Measurements from ENCODE around the gene NTSR1. TPM values are rescaled to one million over a fixed set of nuclear protein-coding genes. Genes with fewer than 3 reads are reported as not detected.

Gene NTSR1
- total and polyA plus RNA-seq, 2 experiments from 2014 or later: not detected

DNA sequence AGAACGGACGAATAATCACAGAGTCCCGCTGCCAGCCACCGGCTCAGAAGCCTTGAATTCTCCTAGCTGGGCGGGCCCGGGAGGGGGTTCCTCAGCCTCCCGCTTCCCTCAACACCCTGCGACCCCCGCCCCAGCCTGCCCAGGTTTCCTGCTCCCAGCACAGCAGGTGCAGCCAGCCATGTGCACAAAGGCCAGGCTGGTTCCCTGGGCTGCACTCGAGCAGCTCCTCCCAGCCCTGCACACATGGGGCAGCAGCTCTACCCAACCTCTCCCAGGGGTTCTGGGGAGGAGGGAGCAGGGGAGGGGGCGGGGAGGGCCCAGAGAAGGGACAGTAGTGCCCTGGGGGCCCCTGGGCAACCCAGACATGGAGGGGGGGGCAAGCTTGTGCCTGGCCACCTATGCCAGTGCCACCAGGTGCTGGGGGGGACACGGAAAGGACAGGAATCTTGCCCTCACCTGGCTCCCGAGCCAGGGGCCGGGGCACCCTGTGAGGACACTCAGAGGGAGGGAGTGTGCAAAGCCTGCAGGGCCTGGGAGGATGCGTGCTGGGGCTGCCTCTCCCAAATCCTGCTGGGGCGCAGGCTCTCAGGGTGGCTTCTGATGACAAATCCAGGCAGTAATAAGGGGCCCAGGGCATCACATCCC lies 1.2 kb upstream of the NTSR1 start:
- no peak overlapping the region for H3K9ac ChIP-seq
- TF ChIP-seq EZH2phosphoT487 (IDR thresholded peaks at IDR 0.05; ENCODE audit: insufficient read depth, low read depth) (no peak), EZH2 (IDR thresholded peaks at IDR 0.05; ENCODE audit: insufficient read depth, poor library complexity, severe bottlenecking) (no peak)
- DNase-seq: no peak
- no peak overlapping the region for H3K4me3 ChIP-seq
- peaks cover 16% of the 10 kb centered on the region for H3F3A ChIP-seq (ENCODE audit: insufficient read depth)
- H3K9me3 ChIP-seq (ENCODE audit: low read depth): no peaks in the 10 kb centered on the region
- peaks cover 18% of the 10 kb centered on the region for H3K27me3 ChIP-seq (replicated peaks; ENCODE audit: insufficient read depth)
- H3K27ac ChIP-seq: no peak overlapping the region
- H2AFZ ChIP-seq: no peak overlapping the region
- H3K79me2 ChIP-seq (ENCODE audit: insufficient read depth): no peaks in the 10 kb centered on the region
- peaks cover 21% of the 10 kb centered on the region for H3K4me1 ChIP-seq (ENCODE audit: insufficient read depth)
- H3K4me2 ChIP-seq (ENCODE audit: unreplicated experiment): no peak overlapping the region
- H4K20me1 ChIP-seq (ENCODE audit: insufficient read depth): no peaks in the 10 kb centered on the region
- H3K9me2 ChIP-seq (ENCODE audit: insufficient read depth): no peaks in the 10 kb centered on the region
- in situ Hi-C loops (cut with MboI): no loop called here
- no peaks in the 10 kb centered on the region for H3K36me3 ChIP-seq (ENCODE audit: low read depth)
- WGBS, 2 experiments (ENCODE audit: low coverage in 1 of 2, low lambda C conversion rate in 2 of 2, missing lambda C conversion rate in 2 of 2): 64 to 71% methylated on average over 10 to 14 of the region's 16 CpGs

DNA sequence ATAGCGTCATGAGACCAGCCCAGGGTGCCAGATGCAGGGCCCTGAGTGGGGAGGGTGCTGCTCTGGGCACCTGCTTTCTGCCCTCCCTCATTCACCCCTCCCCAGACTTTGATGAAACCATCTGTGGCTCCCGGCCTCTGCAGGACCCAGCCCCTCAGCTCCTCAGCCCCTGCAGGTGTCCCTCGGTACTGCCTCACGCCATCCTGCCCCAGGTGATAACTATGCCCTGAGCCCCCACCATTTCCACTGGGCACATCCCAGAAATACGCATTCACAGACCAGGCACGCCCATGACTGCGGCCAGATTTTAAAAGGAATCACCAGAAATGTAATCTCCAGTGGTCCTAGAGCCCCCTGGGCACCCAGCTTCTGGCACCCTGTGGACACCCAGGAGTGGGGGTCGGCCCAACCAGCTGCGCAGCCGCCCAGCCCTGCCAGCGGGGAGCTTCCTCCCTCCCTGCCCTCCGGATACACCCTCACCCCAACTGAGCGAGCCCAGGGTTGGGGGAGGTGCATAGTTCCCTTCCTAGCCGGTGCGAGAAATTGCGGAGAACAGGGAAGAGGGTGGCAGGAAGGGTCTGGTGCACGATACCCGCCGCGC lies 615 bp upstream of the NTSR1 start:
- no peak overlapping the region for H3K9ac ChIP-seq
- no peak for DNase-seq
- H3K36me3 ChIP-seq (ENCODE audit: low read depth): no peaks in the 10 kb centered on the region
- TF ChIP-seq EZH2phosphoT487 (IDR thresholded peaks at IDR 0.05; ENCODE audit: insufficient read depth, low read depth) (no peak), EZH2 (IDR thresholded peaks at IDR 0.05; ENCODE audit: insufficient read depth, poor library complexity, severe bottlenecking) (peak; percentile 21)
- peaks cover 19% of the 10 kb centered on the region for H3K4me1 ChIP-seq (ENCODE audit: insufficient read depth)
- H3K79me2 ChIP-seq (ENCODE audit: insufficient read depth): no peaks in the 10 kb centered on the region
- H3K27me3 ChIP-seq (replicated peaks; ENCODE audit: insufficient read depth): peaks cover 19% of the 10 kb centered on the region
- H3K9me2 ChIP-seq (ENCODE audit: insufficient read depth): no peaks in the 10 kb centered on the region
- no peak overlapping the region for H3K27ac ChIP-seq
- no peak overlapping the region for H2AFZ ChIP-seq
- no peak overlapping the region for H3K4me3 ChIP-seq
- no peak overlapping the region for H3K4me2 ChIP-seq (ENCODE audit: unreplicated experiment)
- in situ Hi-C loops (cut with MboI): no loop called here
- peaks cover 16% of the 10 kb centered on the region for H3F3A ChIP-seq (ENCODE audit: insufficient read depth)
- no peaks in the 10 kb centered on the region for H3K9me3 ChIP-seq (ENCODE audit: low read depth)
- 7 to 8% methylated on average over 16 to 19 of the region's 20 CpGs for WGBS, 2 experiments (ENCODE audit: low coverage in 1 of 2, low lambda C conversion rate in 2 of 2, missing lambda C conversion rate in 2 of 2)
- H4K20me1 ChIP-seq (ENCODE audit: insufficient read depth): no peaks in the 10 kb centered on the region

DNA sequence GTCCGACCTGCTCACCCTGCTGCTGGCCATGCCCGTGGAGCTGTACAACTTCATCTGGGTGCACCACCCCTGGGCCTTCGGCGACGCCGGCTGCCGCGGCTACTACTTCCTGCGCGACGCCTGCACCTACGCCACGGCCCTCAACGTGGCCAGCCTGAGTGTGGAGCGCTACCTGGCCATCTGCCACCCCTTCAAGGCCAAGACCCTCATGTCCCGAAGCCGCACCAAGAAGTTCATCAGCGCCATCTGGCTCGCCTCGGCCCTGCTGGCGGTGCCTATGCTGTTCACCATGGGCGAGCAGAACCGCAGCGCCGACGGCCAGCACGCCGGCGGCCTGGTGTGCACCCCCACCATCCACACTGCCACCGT lies 885 bp downstream of the NTSR1 start:
- Histone ChIP-seq H3K9me3 (ENCODE audit: low read depth) (no peaks in the 10 kb centered on the region), H4K20me1 (ENCODE audit: insufficient read depth) (no peaks in the 10 kb centered on the region), H2AFZ (no peak overlapping the region), H3K79me2 (ENCODE audit: insufficient read depth) (no peaks in the 10 kb centered on the region), H3K27me3 (replicated peaks; ENCODE audit: insufficient read depth) (peaks cover 22% of the 10 kb centered on the region), H3K36me3 (ENCODE audit: low read depth) (no peaks in the 10 kb centered on the region), H3K4me2 (ENCODE audit: unreplicated experiment) (no peak overlapping the region), H3K4me1 (ENCODE audit: insufficient read depth) (peaks cover 4% of the 10 kb centered on the region; the same call in 1 of the 2 replicates), H3F3A (ENCODE audit: insufficient read depth) (peaks cover 8% of the 10 kb centered on the region; the same call in 1 of the 2 replicates), H3K27ac (no peak overlapping the region), H3K9me2 (ENCODE audit: insufficient read depth) (no peaks in the 10 kb centered on the region), H3K4me3 (no peak overlapping the region), H3K9ac (no peak overlapping the region)
- in situ Hi-C loops (cut with MboI): no loop called here
- DNase-seq: no peak
- 81 to 83% methylated on average over 30 of the region's 30 CpGs for whole genome bisulfite sequencing, 2 experiments (ENCODE audit: low coverage in 1 of 2, low lambda C conversion rate in 2 of 2, missing lambda C conversion rate in 2 of 2)
- TF ChIP-seq EZH2 (IDR thresholded peaks at IDR 0.05; ENCODE audit: insufficient read depth, poor library complexity, severe bottlenecking): no peak
- no peak for TF ChIP-seq EZH2phosphoT487 (IDR thresholded peaks at IDR 0.05; ENCODE audit: insufficient read depth, low read depth)

DNA sequence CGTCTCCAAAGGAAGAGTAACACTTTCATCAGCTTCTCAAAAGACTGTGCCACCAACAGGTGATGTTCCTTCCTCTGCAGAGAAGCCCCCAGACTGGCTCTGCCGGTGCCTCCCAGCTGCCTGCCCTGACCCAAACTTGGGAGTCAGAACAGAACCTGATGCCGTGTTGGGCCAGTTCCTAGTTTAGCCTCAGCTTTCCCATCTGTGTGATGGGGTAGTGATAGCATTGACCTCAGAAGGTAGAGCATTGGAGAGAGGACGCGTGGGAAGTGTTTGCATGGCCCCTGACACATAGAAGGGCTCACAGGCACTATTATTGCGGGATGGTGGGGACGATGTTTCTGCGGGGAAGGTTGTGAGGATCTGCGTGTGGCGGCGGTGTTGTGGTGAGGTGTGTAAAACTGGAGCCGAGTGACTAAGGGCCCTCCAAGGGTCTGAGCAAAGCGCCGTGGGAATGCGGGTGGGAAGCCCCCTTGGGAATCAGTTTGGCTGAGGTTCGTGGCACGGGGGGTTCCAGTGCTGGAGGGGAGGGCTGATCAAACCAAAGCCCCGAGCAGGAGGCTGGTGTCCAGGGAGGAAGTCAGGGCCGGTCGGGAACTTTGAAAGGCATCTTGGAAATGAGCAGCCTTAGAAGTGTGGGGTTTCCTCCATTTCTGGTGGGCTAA lies 1.7 kb downstream of the NTSR1 start:
- H3K79me2 ChIP-seq (ENCODE audit: insufficient read depth): no peaks in the 10 kb centered on the region
- no peak overlapping the region for H3K4me3 ChIP-seq
- TF ChIP-seq EZH2phosphoT487 (IDR thresholded peaks at IDR 0.05; ENCODE audit: insufficient read depth, low read depth): no peak
- TF ChIP-seq EZH2 (IDR thresholded peaks at IDR 0.05; ENCODE audit: insufficient read depth, poor library complexity, severe bottlenecking): no peak
- 0 out of 2 replicates have a peak, but pooled peaks cover under 1% of the 10 kb centered on the region for H3F3A ChIP-seq (ENCODE audit: insufficient read depth)
- in situ Hi-C loops (cut with MboI): no loop called here
- H4K20me1 ChIP-seq (ENCODE audit: insufficient read depth): no peaks in the 10 kb centered on the region
- H3K4me1 ChIP-seq (ENCODE audit: insufficient read depth): no peaks in the 10 kb centered on the region
- H3K27ac ChIP-seq: no peak overlapping the region
- H2AFZ ChIP-seq: no peak overlapping the region
- DNase-seq: no peak
- no peaks in the 10 kb centered on the region for H3K9me2 ChIP-seq (ENCODE audit: insufficient read depth)
- 68 to 72% methylated on average over 19 to 20 of the region's 20 CpGs for WGBS, 2 experiments (ENCODE audit: low coverage in 1 of 2, low lambda C conversion rate in 2 of 2, missing lambda C conversion rate in 2 of 2)
- H3K4me2 ChIP-seq (ENCODE audit: unreplicated experiment): no peak overlapping the region
- no peaks in the 10 kb centered on the region for H3K36me3 ChIP-seq (ENCODE audit: low read depth)
- H3K9ac ChIP-seq: no peak overlapping the region
- H3K9me3 ChIP-seq (ENCODE audit: low read depth): no peaks in the 10 kb centered on the region
- peaks cover 22% of the 10 kb centered on the region for H3K27me3 ChIP-seq (replicated peaks; ENCODE audit: insufficient read depth)
